Measurements from ENCODE around the gene GALNTL6.

Gene GALNTL6

GRCh38 chr4:172578712-172579111, 765.5 kb downstream of the GALNTL6 start:
- DNase-seq, result no peak
- Histone ChIP-seq H3K27me3 (no peaks in the 10 kb centered on the region), H3K36me3 (no peaks in the 10 kb centered on the region), H3K4me1 (peaks cover 7% of the 10 kb centered on the region), H3K4me3 (ENCODE audit: low read depth, low read length) (no peak overlapping the region), H3K9me3 (no peaks in the 10 kb centered on the region)
- no peak for TF ChIP-seq CTCF (IDR thresholded peaks at IDR 0.05; ENCODE audit: low read depth, low read length)

- no peaks in the 10 kb centered on the region for H3K27me3 ChIP-seq
- no peak for DNase-seq
- no peaks in the 10 kb centered on the region for H3K36me3 ChIP-seq
- H3K4me1 ChIP-seq, result no peaks in the 10 kb centered on the region
- H3K9me3 ChIP-seq, result no peaks in the 10 kb centered on the region
- TF ChIP-seq CTCF (IDR thresholded peaks at IDR 0.05; ENCODE audit: low read depth, low read length), result no peak
- H3K4me3 ChIP-seq (ENCODE audit: low read depth, low read length), result no peak overlapping the region
Observed at GRCh38 chr4:172584816-172585215, 771.6 kb downstream of the GALNTL6 start.

- Histone ChIP-seq H3K4me1 (no peaks in the 10 kb centered on the region), H3K36me3 (no peaks in the 10 kb centered on the region), H3K9me3 (no peaks in the 10 kb centered on the region), H3K4me3 (ENCODE audit: low read depth, low read length) (no peak overlapping the region), H3K27me3 (no peaks in the 10 kb centered on the region)
- DNase-seq, result no peak
- no peak for TF ChIP-seq CTCF (IDR thresholded peaks at IDR 0.05; ENCODE audit: low read depth, low read length)
Observed at GRCh38 chr4:172596206-172596605, 783.0 kb downstream of the GALNTL6 start.

- no peaks in the 10 kb centered on the region for H3K36me3 ChIP-seq
- no peak for TF ChIP-seq CTCF (IDR thresholded peaks at IDR 0.05; ENCODE audit: low read depth, low read length)
- H3K9me3 ChIP-seq, result no peaks in the 10 kb centered on the region
- no peaks in the 10 kb centered on the region for H3K27me3 ChIP-seq
- no peak for DNase-seq
- H3K4me1 ChIP-seq, result no peaks in the 10 kb centered on the region
- no peak overlapping the region for H3K4me3 ChIP-seq (ENCODE audit: low read depth, low read length)
Observed at GRCh38 chr4:172599554-172599953, 786.4 kb downstream of the GALNTL6 start.

- Histone ChIP-seq H3K9me3 (no peaks in the 10 kb centered on the region), H3K27me3 (no peaks in the 10 kb centered on the region), H3K4me1 (no peaks in the 10 kb centered on the region), H3K4me3 (ENCODE audit: low read depth, low read length) (no peak overlapping the region), H3K36me3 (no peaks in the 10 kb centered on the region)
- DNase-seq, result no peak
- no peak for TF ChIP-seq CTCF (IDR thresholded peaks at IDR 0.05; ENCODE audit: low read depth, low read length)
Observed at GRCh38 chr4:172601195-172601594, 788.0 kb downstream of the GALNTL6 start.

GRCh38 chr4:172619218-172619617, 806.0 kb downstream of the GALNTL6 start:
- Histone ChIP-seq H3K4me1 (no peaks in the 10 kb centered on the region), H3K36me3 (no peaks in the 10 kb centered on the region), H3K27me3 (no peaks in the 10 kb centered on the region), H3K9me3 (no peaks in the 10 kb centered on the region), H3K4me3 (ENCODE audit: low read depth, low read length) (no peak overlapping the region)
- no peak for TF ChIP-seq CTCF (IDR thresholded peaks at IDR 0.05; ENCODE audit: low read depth, low read length)
- DNase-seq, result no peak

All from BE2C (cell line).